HG03280 (cell line): ENCODE measurements around the gene HINT2.

Experiments used
- ATAC-seq: cut with Tn5 transposase; IDR thresholded peaks from one replicate; pipeline ENCODE4 v1.9.1; 2021; ENCODE audit warnings: mild to moderate bottlenecking, moderate library complexity; ENCODE audit not compliant: unreplicated experiment

HINT2 gene

DNA sequence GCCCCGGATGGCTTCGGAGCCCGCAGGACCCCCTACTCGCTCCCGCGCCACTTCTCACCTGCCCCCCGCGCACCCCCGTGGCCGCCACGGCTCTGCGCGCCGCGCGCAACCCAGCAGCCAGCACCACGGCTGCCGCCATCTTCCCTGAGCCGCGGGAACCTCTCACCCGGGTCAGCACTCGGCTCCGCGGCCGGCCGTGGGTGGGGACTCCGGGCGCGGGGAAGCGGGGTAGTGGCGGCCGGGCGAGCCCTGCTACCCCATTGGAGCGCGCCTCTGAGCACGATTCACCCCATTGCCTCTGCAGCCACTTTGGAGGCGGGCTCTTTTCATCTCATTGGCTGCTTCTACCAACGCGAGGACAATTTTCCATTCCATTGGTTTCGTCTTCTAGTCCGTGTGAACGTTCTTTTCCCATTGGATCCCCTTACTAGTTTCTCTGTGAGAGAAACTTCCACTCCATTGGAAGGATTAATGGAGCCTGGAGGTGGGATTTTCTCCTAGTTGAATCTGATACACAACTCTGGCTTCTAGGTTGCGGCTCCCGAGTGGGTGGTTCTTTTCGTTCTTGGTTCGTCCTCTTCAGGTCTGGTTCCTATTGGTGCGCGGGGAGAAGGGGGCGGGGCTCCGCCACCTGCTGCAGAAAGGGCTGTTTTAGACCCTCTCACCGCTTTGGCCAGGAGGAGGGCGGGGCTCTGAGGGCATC is at the start of gene HINT2:
TSS of gene HINT2 (minus strand) at position 202 of the 703 bp plus-strand sequence. CDS start at position 139, 63 bp downstream.
- ATAC-seq: peak; percentile 68

DNA sequence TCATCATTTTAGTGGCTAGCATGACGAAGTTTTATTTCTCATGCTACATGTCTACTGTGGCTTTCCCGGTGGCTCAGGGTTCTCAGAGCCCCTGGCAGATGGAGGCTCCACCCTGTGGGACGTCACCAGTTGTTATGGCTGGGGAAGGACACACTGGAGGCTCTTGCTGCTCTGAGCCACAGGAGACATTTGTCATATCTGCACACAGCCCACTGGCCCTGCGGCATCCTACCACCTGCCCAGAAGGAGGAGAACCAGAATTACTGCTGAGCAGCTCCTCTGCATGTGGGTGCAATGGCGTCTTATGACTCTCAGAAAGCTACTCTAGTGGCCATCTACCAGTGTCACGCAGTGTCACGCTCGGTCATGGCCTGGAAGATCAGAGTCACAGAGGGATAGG is 48.7 kb upstream of the HINT2 start:
- ATAC-seq: no peak

DNA sequence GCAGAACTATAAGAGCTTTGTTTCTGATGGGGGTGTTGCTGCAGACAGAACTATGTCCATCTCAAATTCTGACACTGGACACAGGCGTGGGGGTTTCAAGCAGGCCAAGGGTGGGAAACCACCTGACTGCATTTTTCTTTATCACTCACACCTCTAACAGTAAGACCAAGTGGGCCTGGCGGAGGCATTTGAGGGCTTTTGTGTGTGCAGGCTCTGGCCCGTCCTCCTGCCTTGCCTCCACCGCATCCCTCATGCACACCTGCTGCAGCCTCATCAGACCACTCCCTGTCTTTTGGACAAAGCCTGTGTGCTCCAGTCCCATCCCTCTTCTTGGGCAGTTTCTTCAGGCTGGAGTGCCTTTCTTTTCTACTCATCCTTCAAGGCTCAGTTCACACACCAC is 47.5 kb upstream of the HINT2 start:
- ATAC-seq: no peak

DNA sequence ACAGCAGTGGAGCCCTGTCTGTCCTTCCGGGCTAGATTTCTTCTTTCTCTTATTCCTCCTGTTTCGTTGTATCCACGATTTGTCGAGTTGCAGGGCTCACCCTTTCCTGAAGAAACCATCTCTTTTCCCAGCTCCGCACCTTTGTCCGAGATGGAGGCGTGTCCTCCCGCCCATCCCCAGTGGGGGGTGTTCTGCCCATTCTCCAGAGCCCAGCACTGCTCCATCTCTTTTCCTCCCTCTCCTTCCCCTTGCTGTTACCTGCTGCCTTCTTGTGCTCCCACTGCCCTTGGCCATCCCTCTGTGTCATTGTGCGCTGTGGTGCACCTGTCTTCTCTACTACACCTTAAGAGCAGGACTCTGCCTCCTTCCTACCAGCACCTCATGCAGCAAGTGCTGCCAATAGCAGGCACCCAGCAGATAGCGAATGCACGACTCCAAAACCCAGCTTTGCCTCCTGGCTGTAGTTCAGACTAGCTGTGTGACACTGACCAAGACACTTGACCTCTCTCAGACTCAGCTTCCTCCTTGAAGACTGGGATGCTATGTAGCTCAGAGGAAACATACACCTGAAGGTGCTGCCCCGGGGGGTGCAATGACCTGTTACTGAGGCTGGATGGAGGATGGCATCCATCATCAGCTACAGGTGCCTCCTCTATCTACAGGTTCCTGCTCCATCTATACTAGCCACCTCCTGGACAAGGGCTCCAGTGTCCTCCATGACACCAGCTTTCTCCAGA is 46.5 kb upstream of the HINT2 start:
- ATAC-seq: no peak

DNA sequence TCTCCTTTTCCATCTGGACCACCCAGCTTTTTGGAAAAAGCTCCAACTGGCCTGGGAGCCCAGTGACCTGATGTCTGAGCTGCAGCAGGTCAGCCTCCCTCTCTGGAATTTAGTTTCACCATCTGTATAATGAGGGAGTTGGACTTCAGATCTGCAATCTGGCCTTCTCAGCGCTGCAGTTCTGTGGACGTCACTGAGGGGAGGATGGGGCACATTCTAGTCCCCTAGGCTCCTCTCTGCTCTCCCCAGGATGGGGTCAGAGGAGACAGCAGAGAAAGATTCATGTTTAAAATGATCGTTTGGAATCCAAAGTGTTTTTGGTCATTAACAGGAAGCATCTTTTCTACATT is 45.1 kb upstream of the HINT2 start:
- no peak for ATAC-seq

DNA sequence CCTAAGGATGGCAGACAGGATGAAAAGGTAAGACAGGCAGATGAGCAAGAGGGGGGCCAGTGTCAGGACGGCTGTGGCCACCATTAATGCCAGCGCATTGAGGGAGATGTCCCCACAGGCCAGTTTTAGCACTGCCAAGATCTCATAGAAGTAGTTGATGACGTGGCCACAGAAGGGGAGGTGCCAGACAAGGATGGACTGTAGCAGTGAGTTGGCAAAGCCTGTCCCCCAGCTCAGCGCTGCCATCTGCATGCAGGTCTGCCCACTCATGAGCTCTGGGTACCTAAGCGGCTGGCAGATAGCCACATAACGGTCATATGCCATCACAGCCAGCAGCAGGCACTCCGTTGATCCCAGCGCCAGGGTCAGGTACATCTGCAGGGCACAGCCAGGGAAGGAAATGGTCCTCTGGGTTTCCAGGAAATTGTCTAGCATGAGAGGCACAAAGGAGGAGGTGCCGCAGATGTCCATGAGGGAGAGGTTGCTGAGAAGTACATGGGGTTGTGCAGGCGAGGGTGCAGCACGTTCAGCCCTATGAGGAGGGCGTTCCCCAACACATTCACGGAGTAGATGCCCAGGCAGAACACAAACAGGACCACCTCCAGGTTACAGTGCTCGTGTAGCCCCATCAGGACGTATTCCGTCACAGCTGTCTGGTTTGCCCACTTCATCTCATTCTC is 44.6 kb upstream of the HINT2 start:
- no peak for ATAC-seq

DNA sequence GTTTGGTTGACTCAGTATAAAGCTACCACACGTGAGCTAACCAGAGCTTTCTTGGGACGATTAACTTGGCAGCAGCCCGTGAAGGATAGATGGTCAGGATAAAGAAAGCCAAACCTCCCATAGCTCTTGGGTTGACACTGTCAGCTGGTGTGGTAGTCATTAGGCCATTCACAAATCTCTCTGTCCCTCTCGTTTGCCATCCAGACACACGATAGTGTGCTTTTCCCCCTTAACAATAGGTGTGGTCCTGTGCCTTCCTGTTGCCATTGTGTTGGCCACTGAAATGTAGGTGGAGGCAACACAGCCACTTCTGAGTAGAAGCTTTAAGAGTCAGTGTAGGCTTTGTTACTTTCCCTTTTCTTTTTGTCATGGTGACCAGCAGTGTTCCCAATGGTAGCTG is 43.6 kb upstream of the HINT2 start:
- ATAC-seq: no peak

DNA sequence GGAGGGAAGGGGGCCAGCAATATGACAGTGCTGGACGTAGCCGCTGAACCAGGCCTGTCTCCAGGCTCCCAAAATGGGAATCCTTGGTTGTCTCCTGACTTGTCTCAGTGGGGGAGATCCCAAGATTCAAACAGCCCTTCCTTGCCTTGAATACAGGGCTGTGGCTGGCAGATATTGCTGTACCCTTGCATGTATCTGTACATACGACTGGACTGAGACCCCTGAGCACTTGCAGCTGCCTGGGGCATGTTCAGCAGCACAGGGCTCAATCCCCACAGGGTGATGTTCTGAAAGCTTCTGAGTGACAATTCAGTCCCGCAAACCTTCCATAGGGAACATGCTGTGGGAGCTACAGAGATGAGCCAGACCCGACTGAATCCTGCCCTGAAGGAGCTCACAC is 42.0 kb upstream of the HINT2 start:
- ATAC-seq: no peak

DNA sequence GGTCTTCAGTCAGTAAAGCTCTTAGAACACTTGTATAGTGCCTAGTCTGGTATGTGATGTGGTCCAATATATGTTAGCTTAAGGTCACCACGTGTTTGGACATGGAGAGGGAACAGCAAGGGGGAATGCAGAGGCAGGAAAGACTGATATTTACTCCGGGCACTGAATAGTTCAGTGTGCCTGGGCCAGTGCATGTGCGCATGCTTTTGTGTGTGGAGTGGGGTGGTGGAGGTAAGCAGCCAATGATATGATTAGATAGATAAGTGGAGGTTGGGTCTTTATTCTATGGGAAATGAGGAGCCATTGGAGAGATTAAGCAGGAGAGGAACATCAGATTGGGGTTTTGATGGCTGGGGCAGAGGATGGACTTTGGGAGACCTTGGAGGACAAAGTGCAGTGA is 41.4 kb upstream of the HINT2 start:
- no peak for ATAC-seq

DNA sequence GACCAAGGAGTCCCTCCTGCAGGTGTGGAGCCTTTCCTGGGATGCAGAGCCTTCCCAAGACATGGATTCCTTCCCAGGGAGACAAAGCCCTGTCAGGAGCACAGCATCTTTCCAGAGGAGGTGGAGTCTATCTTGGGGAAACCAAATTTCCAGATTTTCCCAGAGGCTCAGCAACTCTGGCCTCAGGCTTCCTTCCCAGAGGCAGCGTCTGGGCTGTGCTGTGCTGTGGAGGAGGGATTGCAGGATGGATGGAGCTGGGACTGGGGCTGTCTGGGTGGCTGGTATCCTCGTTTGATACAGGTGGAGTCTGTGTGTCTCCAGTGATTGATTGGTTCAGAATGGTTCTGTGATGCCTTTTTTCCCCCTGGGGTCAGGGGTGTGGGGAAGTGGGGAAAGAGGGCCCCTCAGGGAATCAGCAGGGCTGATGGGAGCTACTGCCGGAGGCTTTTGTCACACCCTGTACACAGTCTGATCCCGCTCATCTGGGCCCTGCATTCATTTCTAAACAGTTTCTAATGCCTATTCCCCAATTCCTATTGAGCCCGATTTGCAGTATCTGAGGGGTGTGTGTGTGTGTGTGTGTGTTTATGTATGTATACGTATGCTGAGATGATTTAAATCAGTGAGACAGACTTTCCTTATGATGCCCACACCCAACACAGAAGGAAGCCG is 39.4 kb upstream of the HINT2 start:
- no peak for ATAC-seq

DNA sequence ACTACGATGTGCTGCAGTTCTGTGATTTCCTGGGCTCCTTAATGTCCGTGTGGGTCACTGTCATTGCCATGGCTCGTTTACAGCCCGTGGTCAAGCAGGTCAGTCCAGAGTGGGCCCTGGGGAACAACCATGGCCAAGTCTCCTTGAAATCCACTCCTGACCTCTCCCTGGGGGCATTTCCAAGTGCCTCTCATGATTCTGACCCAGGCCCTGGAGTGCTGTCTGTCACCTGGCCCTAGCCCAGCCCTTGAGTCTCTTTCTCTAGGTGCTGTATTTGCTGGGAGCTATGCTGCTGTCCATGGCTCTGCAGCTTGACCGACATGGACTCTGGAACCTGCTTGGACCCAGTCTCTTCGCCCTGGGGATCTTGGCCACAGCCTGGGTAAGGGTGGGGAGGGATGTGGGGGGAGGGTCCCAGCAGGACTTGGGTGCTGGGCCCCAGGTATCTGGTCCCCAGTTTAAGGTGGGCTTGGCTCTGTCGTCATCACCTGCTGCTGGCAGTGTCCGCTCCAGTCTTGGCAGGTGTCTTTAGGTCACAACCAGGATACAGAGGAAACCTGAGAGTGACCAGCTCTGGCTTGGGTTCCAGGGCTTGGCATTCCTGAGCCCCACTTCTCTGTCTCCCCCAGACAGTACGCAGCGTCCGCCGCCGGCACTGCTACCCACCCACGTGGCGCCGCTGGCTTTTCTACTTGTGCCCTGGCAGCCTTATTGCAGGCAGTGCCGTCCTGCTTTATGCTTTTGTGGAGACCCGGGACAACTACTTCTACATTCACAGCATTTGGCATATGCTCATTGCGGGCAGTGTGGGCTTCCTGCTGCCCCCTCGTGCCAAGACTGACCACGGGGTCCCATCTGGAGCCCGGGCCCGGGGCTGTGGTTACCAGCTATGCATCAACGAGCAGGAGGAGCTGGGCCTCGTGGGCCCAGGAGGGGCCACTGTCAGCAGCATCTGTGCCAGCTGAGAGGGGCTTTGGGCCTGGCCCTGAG is 38.3 kb upstream of the HINT2 start:
- no peak for ATAC-seq

DNA sequence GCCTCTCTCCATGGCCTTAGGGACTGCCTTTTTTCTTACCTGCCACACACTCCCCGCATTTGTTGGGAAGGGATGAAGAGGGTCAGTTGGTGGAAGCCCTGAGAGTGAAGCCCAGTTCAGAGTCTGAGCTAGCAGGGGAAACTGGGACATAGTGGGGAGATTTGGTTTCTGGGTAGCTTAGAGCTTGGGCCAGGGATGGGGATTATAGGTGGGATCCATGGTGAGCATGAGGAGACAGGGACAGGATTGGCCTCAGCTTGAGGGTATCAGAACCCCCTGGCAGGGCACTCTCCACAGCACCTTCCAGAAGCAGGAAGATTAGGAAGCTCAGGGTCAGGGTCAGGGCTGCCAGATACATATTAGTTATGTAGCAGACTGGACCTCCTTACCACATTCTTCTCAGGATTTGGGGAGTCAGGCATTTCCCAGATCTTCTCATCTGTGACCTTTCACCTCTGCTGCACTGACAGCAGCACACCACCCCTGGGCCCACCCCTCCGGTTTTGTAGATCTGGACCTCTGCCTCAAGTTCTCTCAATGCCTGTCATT is 37.5 kb upstream of the HINT2 start:
- ATAC-seq: no peak

DNA sequence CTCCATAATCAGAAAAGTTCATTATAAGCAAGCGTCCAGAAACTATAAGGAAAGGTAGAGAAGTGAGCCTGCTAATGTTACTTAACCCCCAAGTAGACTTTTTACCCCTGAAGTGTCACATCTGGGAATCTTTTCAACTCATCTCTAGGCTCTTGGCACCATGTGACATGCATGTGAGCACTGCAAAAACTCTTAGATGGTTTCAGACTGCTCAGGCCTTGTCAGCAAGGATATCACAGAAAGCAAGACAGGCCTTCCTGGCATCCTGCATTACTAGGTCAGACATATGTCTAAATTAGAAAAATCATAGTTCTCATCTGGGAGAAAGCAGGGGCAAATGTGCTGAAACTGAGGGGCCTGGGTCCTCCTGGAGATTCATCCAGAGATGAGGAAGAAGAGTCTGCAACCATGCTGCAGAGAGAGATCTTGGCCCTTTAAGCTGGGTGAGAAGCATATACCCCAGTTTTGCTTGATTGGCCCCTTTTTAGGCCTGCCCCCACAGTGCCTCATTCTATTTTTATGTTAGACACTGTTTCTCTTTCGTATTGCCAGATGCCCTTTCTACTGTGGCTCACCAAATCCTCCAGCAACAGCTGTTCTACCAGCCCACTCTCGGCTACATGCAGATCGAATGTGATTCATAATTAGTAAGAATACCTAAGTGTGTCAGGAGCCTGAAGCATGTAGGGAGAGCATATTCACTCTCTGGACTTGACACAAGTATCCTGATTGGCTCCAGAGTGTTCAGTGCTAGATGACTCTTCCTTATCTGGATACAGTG is 33.1 kb upstream of the HINT2 start:
- ATAC-seq: peak; percentile 87

DNA sequence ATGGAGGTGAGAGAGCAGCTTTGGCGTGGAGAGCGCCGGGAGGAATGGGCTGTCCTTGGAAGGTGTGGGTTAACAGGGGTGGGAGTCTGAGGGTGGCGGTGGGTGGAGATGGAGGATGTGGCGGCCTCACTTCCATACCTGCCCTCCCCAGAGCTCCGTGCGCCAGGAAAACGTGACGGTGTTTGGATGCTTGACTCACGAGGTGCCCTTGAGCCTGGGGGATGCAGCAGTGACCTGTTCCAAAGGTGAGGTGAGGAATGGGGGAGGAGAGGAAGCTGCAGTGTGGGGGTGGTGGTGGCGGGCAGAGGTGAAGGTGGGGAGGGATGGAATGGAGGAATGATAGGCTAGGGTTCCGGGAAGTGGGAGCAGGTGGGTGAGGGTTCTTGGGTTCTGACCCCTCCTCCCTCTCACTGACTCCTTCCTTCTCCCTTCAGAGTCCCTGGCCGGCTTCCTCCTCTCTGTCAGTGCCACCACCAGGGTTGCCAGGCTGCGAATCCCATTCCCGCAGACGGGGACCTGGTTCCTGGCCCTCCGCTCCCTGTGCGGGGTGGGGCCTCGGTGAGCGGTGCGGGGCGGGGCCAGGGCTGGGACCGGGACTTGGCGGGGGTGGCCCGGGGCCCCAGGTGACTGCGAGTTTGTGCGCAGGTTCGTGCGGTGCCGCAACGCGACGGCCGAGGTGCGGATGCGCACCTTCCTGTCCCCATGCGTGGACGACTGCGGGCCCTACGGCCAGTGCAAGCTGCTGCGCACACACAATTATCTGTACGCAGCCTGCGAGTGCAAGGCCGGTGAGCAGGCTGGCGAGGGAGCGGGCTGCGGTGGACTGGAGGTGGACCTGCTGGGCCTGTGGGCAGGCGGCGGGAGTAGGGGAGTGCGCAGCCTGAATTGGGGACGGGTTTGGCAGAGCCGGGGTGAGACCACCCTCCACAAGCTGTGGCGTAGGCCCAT is 31.3 kb upstream of the HINT2 start:
- ATAC-seq: no peak

DNA sequence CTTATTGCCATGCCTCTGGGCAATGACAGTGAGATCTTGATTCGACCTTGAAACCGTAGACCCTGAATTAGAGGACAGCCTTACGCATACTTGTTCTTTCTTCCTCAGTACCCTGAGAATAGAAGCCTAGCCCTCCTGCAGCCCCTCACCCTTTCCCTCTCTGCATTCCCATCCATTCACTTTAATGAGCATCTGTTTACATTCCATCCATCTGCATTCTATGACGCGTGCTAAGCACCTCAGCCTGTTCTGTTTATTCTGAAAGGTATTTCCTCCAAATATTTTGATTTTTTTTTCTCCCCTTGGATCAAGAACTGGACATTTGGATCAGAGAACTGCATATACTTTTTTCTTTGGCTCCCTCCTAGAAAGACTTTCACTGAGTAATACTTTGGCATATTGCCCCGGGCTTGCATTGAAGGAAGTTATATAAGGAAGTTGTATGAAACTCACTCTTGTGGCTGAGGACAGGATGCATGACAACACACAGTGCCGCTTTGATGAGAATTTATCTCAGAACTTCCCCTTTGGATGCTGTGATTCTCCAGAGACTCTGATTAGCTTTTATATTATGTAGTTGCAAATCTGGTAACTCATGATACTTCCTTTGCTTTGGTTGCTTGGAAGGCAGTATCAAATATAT is 29.9 kb upstream of the HINT2 start:
- ATAC-seq: no peak

DNA sequence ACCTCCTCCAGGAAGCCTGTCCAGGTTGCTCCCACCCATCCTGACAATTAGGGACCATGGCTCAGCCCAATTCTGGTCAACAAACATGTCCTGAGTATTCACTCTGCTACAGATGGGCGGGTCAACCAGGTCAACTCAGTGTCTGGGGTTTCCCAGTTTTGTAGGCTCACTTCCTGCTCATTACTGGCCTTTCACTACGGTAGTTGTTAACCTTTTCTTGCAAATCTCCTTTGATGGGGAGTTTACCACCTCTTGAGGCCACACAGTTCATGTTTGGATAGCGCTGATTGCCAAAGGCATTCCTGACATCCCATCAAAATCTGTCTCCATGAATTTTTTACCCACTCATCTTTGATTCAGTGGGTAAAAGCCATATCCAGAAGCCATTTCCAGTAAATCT is 28.0 kb upstream of the HINT2 start:
- ATAC-seq: peak; percentile 69

DNA sequence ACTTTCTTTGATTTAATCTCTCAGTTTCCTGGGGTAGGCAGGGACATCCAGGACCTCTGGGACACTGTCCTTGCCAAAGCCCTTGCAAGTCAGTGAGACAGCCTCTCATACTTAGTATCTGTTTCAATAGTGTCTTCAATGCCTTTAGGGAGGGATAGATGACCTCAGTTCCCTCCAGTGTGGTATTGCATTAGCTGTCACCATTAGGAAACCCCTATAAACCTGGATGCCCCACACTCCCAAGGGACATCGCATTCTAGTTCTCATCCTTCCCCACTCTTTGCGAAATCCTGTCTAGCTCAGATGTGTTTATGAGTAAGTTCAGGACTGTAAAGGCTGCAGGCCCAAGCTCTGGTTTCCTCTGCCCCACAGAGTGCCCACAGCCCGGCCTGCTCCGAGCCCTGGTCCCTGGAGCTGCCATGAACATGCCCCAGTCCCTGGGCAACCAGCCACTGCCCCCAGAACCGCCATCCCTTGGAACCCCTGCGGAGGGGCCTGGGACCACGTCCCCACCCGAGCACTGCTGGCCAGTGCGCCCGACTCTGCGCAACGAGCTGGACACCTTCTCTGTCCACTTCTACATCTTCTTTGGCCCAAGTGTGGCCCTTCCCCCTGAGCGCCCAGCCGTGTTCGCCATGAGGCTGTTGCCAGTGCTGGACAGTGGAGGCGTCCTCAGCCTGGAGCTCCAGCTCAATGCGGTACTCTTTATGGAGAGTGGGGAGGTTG is 27.3 kb upstream of the HINT2 start:
- ATAC-seq: no peak
